ENCODE results near the gene RPS3.
"Not testable (repeated sequence)": the region's sequence is repeated elsewhere in the genome, so short reads cannot be mapped to it uniquely, and the experiment has no call there.

The RPS3 gene

DNA sequence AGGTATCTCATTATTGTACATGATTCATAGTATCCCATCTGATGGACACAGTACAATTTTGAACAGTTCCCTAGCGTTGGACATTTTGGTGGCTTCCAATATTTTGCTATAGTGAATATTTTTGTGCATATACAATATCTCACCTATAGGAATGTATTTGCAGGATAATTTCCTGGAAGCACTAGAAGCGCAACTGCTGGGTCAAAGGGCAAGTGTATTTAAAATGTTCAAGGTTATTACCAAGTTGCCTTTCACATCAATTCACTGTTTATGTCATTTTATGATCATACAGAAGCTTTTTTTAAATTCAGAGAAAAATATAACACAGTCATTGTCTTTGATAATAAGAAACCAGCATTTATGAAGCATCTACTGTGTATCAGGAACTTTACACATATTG is 19.1 kb upstream of the RPS3 start:
- DNase-seq (ENCODE audit: low spot score), result no peak

DNA sequence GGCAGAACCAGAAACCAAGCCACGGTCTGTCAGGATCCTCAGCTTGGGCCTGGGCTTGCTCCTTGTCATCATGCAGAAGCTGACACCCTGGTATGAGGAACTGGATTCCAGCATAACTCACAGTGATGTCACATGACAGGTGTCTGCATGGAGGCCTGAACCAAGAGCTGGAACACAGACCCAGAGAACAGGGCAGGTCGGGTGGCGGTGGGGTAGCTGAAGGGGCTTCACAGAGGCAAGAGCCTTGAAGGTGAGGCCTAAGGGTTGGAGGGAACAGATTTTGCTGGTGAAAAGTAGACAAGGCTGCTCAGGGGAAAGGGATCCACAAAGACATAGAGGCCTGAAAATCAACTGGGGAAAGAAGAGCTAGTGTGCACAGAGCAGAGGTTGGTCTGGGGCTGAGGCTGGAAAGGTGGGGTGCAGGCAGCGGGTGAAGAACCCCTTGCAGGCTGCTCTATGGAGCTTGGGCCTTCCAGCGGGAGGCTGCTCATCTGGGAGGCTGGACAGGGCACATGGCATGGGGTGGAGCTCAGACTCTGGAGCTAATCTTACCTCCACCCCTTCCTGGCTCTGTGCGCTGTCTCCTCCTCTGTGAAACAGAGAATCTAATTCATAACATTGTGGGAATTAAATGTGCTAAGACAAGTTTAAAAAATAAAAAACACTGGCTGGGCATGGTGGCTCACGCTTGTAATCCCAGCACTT is 18.4 kb upstream of the RPS3 start:
- DNase-seq (ENCODE audit: low spot score), result peak; percentile 25

DNA sequence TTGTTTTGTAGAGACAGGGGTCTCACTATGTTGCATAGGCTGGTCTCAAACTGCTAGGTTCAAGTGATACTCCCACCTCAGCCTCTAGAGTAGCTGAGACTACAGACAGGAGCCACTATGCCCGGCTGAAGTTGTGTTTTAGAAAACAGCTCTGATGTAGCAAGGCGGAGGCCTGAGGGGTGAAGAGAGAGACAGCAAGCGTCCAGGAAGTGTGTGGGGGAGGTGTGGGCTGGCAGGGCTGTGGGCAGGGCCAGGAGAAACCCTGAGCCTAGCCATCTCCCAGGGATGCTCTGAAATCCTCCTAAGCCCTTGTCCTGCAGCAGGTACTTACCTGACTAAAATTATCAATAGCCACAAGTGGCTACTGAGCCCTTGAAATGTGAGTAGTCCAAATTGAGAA is 16.1 kb upstream of the RPS3 start:
- no peak for DNase-seq (ENCODE audit: low spot score)

DNA sequence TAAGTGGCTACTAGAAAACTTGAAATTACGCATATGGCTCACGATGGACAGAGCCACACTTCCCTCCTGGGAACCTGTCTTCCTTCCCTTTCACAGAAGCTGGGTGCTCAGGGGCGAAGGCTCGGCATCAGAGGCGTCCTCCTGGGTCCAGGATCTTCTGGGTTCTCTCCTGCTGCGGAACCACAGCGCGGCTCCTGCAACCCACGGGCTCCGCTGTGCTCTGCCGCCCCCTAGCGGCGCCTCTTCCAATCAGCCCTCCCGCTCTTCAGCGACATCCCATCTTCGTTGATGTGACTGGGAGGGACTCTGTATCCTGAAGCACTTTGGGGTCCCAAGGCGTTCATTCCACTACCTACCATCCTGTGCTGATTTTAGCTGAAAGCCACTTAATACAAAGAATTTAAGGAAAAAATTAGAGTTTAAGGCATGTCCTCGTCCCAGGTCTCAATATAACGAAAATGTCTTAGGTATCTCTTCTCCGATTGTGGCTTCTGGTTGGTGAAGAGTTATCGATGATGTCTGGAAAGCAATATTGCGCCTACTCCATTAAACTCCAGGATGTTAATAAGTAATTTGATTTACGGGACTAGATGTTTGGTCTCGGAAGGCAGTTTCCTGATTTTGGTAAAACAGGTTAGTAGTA is 14.8 kb upstream of the RPS3 start:
- DNase-seq (ENCODE audit: low spot score), result peak; percentile 79

DNA sequence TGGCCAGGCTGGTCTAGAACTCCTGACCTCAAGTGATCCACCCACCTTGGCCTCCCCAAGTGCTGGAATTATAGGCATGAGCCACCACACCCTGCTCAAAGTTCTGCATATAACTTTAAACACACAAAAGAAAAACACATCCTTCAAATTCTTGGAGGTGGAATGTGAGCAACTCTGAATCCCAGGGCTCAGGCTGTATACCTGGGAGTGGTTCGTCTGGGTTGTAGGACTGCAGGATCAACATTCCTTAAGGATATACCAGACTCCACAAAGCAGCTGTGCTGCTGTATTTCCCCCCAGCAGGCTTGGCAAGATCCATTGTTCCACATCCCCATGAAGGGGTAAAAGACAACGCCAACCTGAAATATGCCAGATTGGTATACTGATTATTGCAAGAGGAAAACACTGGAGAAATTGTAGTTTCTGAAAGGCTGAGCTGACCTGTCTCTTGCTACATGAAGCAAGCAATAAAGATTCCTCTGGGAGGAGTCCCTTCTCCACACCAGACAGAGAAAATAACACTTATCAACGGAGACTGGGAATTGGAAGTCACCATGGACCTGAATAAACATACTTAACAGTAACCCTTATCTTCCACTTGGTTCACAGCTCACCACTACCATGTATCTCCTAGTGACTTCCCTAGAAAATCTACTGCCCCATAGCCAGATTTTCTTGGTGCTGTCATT is 12.2 kb upstream of the RPS3 start:
- DNase-seq (ENCODE audit: low spot score), result no peak

DNA sequence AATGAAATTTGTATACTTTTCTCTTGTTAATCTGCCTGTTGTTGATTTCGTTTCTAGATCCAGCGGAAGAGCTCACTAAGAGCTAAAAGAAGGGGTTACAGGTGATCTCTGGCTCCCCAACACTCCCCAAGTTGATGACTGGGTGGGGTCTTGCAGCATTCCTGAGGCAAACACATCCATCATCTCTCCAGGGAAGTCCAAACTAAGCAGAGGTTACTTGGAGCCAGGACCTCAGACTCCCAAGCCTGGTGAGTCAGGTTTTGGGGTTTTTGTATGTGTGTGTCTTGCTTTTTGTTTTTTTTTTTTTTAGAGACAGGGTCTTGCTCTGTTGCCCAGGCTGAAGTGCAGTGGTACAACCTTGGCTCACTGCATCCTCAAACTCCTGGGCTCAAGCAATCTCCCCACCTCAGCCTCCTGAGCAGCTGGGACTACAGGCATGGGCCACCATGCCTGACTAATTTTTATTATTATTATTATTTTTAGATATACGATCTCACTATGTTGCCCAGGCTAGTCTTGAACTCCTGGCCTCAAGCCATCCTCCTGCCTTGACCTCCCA is 11.5 kb upstream of the RPS3 start:
- DNase-seq (ENCODE audit: low spot score), result no peak

DNA sequence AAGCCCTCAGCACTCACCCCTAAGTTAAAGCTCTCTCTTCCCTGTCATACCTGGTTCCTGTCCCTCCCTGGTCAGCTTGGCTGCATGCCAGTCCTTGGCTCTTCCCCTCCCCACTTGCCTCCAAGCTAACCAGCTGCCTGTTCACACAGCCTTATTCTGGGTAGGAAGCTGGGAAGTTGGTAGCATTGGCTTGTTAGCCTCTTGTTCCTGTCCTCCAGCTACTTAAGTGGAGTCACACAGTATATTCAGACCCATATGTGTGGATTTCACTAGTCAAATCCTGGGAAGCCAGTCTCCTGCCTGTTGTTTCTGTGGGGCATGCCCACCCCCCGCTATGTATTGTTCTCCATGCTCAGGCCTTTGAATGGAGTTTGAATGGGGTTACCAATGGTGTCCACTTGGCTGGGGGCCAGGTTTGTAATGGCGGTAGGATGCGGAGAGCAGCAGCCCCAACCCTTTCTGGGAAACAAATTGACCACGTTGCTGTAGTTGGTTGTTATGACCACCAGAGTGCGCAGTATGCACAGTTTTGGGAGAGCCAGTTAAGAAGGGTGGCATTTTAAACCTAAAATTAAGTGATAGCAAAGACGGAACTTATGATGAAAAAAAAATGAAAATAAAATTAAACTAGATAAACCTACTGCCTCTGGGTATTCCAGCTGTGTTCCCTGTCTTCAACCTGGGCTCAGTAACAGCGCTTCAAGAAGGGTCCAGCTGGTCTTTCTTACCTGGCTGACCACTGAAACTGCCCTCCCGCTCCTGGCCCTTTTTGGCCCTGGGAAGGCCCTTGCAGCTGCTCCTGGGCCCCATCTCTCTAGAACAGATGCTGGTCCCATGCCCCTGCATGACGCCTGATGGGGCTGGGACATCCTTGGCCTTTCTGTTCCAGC is 10.7 kb upstream of the RPS3 start:
- peak; percentile 67 for DNase-seq (ENCODE audit: low spot score)

DNA sequence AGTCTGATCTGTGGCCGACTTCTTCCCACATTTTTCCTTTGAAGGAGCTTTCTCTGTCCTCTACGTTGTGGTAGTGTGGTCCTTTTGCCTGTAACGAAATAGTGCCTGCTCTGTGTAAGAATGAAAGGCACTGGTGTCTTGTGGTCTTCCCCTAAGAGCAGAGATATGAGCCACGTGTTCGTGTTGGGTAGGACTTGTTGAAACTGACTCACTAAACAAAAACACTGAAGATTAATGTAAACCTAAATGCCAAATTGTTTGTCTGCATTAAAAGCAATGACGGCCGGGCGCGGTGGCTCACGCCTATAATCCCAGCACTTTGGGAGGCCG is 10.1 kb upstream of the RPS3 start:
- DNase-seq (ENCODE audit: low spot score), result no peak

DNA sequence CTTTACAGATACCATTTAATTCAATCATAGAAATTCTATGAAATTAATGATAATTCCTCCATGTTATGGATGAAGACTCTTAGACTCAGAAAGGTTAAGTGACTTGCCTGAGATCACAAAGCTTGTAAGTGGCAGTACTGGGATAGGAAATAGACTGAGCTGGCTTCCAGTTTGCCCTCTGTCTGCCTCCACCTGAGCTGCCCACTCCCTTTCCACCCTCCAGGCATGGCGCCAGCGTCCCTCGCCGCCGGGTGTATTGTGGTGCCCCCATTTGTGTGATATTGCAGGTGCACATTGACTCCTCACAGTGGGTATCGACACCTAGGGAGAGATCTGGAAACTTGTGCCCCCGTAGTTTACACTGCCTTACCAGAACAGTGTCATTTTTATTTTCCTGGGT is 9.4 kb upstream of the RPS3 start:
- no peak for DNase-seq (ENCODE audit: low spot score)

DNA sequence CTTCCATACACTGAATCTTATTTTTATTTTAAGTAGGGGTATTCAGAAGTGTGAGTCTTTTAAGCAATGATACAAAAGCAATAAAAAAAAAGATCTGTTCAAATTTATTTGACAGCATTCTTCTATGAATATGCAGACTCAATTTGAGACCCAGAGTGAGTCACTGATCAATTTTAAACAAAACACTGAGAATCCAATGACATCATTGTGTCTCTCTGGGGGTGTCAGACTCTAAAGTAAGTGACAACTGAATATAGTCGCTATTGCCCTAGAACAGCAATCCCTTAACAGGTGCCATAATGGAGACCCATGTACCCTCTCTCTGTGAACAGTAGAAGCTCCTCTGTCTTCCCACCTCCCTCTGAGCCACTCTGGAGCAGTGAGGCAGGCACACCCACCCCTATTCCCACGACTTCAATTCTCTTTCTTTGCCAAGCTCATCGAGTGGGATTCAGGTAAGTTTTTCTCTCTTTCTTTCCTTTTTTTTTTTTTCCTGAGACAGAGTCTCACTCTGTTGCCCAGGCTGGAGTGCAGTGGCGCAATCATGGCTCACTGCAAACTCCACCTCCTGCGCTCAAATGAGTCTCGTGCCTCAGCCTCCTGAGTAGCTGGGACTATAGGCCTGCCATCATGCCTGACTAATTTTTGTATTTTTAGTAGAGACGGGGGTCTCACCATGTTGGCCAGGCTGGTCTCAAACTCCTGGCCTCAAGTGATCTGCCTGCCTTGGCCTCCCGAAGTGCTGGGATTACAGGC is 5.1 kb upstream of the RPS3 start:
- no peak for DNase-seq (ENCODE audit: low spot score)

DNA sequence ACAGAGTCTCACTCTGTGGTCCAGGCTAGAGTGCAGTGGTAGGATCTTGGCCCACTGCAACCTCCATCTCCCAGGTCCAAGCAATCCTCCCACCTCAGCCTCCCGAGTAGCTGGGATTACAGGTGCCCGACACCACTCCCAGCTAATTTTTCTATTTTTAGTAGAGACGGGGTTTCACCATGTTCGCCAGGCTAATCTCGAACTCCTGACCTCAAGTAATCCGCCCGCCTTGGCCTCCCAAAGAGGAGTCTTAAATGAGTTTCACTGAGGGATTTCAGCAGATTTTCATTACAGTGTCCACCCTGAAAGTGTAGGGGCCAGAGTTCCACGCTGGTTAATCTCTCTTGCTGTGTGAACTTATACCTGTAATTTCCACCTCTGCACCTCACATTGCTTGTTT is 412 bp upstream of the RPS3 start:
- DNase-seq (ENCODE audit: low spot score), result no peak

DNA sequence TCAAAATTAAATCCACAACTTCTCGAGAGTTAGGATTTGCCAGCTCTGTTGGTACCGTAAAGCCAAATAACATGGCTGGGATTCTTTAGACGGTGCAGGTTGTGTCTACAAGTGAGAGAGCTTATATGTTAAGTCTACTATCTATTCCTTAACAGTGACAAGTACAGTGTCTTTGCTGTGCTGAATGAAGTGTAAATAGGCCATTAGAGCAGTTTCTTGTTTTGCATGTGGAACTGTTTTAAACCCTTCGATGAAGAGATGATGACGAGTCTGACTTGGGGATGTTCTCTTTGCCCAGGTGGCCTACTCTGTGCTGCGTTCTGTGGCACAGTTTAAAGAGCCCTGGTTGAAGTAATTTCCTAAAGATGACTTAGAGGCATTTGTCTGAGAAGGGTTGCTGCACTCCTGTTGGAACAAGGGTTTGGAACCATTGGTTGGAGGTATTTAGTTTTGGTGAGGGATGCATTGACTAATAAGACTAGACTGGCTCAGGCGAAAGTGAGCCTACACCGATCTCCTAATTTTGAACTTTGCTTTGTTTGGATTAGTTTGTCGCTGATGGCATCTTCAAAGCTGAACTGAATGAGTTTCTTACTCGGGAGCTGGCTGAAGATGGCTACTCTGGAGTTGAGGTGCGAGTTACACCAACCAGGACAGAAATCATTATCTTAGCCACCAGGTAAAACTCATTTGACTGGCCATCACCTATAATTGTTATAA is 988 bp downstream of the RPS3 start:
- peak; percentile 19 for DNase-seq (ENCODE audit: low spot score)

DNA sequence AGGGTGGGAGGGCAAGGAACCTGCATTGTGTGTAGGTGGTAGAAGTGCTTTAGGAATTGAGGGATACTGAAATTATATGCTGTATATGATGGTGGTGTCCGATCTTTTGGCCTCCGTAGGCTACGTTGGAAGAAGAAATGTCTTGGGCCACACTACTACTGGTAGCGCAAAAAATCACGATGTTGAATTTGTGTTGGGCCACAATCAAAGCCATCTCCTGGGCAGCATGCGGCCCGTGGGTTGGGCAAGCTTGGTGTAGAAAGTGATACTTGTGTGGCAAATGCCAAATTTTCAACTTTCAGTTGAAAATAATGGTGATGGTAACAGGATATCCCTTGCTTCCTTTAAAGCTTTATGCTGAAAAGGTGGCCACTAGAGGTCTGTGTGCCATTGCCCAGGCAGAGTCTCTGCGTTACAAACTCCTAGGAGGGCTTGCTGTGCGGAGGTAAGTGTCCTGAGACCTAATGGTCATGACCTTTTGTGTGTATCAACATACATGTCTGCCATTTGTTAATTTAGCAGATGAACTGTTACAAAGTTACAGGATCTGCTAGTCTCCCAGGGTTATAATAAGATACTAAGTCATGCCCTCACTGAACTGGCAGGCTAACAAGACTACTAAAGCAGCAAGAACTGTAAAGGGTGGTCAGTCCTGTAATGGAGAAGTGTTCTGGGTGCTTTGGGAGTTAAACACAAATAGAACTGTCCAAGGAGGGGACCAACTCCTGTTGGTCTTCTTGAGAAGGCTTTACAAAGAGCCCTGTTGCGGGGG is 2.9 kb downstream of the RPS3 start:
- no peak for DNase-seq (ENCODE audit: low spot score)

DNA sequence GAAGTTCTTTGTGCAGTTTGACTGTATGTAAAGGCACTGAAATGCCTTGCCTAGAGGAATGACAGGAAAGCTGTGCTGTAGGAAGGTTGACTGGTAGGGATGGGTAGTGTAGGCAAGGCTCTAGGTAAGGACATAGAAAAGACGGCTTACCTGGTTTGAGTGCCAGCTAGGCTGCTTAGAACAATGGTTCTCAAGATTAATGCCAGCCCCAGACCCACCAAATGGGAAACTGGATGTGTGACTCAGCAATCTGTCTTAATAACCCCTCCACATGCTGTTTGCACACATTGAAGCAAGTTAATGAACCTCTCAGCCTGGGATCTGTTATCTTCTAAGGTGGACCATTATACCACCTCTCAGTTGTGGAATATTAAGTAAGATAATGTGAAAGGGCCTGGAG is 3.7 kb downstream of the RPS3 start:
- DNase-seq (ENCODE audit: low spot score), result no peak

DNA sequence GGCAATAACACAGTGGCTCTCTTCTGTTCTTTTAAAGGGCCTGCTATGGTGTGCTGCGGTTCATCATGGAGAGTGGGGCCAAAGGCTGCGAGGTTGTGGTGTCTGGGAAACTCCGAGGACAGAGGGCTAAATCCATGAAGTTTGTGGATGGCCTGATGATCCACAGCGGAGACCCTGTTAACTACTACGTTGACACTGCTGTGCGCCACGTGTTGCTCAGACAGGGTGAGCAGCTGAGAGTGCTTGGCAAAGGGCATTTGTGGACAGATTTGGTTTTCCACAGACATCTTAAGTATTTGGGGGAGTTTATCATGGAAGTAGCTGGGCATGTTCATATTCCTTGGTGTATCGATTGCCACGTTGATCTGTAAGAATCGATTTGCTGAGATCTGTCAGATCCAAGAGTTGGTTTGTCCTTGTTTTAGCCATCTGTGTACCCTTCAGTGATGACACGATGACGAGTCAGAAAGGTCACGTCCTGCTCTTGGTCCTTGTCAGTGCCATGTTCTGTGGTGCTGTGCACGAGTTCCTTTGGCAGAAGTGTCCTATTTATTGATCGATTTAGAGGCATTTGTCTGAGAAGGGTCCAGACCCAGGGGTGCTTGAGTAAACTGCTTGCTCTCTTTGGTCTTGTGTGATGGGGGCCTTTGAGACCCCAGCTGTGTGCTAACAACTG is 4.8 kb downstream of the RPS3 start:
- no peak for DNase-seq (ENCODE audit: low spot score)

DNA sequence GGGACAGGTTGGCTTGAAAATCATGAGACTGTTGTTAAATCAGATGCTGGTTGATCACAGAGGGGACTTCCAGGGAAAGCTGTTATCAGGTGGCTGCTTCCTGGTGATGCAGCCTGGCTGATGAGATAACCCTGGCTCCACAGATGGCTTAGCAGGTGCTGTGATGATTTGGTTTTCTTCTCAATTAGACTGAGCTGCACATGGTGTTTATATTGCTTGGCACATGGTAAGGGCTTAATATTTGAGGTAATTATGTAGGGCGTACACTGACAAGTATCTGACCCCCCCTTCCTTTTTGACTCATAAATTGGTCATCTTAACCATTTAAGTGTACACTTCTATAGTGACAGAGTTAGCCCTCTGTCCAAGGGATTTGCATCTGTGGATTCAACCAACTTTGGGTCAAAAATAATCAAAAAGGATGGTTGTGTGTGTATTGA is 7.0 kb downstream of the RPS3 start:
- DNase-seq (ENCODE audit: low spot score), result no peak

DNA sequence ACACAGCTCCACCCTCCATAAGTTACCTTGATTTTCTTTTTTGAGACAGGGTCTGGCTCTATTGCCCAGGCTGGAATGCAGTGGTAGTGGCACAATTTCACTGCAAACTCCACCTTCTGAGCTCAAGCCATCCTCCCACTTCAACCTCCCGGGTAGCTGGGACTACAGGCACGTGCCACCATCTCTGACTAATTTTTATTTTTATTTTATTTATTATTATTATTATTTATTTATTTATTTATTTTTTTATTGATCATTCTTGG is 9.6 kb downstream of the RPS3 start:
- no peak for DNase-seq (ENCODE audit: low spot score)

DNA sequence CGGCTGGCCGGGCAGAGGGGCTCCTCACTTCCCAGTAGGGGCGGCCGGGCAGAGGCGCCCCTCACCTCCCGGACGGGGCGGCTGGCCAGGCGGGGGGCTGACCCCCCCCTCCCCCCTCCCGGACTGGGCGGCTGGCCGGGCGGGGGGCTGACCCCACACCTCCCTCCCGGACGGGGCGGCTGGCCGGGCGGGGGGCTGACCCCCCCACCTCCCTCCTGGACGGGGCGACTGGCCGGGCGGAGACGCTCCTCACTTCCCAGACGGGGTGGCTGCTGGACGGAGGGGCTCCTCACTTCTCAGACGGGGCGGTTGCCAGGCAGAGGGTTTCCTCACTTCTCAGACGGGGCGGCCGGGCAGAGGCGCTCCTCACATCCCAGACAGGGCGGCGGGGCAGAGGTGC is 10.7 kb downstream of the RPS3 start:
- DNase-seq (ENCODE audit: low spot score), result not testable (repeated sequence)

DNA sequence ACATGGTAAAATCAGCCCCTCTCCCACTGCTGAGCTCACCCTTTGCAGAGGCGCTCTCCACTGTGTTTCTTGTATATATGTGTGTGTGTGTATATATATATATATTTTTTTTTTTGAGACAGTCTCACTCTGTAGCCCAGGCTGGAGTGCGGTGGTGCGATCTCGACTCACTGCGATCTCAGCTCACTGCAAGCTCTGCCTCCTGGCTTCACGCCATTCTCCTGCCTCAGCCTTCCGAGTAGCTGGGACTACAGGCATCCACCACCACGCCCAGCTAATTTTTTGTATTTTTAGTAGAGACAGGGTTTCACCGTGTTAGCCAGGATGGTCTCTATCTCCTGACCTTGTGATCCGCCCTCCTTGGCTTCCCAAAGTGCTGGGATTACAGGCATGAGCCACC is 13.8 kb downstream of the RPS3 start:
- DNase-seq (ENCODE audit: low spot score), result not testable (repeated sequence)

DNA sequence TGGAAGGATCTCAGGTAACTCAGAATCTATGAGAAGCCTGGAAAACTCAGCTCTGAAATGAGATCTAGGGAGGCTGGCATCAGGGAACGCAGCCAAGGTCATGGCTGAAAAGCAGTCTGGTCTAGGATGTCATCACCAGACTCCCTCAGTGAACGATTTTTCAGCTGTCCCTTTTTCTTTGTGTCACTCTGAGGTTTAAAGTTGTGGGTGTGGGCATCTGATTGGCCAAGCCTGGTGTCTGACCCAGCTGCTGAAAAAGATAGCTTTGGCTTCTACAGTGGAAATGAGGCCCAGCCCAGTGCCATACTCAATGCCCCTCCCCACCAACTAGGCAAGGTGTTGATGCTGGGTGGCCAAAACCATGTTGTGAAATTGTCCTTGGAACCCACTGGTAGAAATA is 14.5 kb downstream of the RPS3 start:
- no peak for DNase-seq (ENCODE audit: low spot score)
